NB4 (cell line): Measurements from ENCODE around the gene RPN1.

Source experiments
- CTCF ChIP-seq: IDR thresholded peaks from one replicate; pipeline ENCODE4 v1.5.1; 2012; ENCODE audit warnings: low read depth, low read length
- MAX ChIP-seq: IDR thresholded peaks from 2 replicates; pipeline ENCODE4 v1.6.1; 2011; ENCODE audit warnings: low read depth, low read length
- MYC ChIP-seq: IDR thresholded peaks from 2 replicates; pipeline ENCODE4 v1.6.1; 2011; ENCODE audit warnings: low read depth, low read length
- POLR2A ChIP-seq: IDR thresholded peaks from 2 replicates; pipeline ENCODE4 v1.6.1; 2011; ENCODE audit warnings: mild to moderate bottlenecking; ENCODE audit not compliant: insufficient read length; ENCODE audit errors: extremely low read depth

- TF ChIP-seq CTCF (no peak), POLR2A (no peak), MAX (no peak), MYC (no peak)
These were observed 42.9 kb downstream of the RPN1 start for GRCh38 chr3:128607710-128608048.
